ENCODE results near the gene PLEKHH1.
A peak's percentile ranks its signal among the peaks of the same experiment; 100 is the strongest.

Gene PLEKHH1

GRCh38 chr14:67574156-67574555, 41.1 kb downstream of the PLEKHH1 start:
- DNase-seq (ENCODE audit: low read depth), result no peak
- no peak for TF ChIP-seq CTCF (conservative IDR thresholded peaks at IDR 0.05; ENCODE audit: low read depth, low read length)
- no peak overlapping the region for H3K4me3 ChIP-seq (ENCODE audit: low read depth, low read length)

GRCh38 chr14:67574806-67575205, 41.7 kb downstream of the PLEKHH1 start:
- DNase-seq (ENCODE audit: low read depth), result no peak

GRCh38 chr14:67575684-67576083, 42.6 kb downstream of the PLEKHH1 start:
- DNase-seq (ENCODE audit: low read depth), result peak; percentile 25
- no peak for TF ChIP-seq CTCF (conservative IDR thresholded peaks at IDR 0.05; ENCODE audit: low read depth, low read length)
- H3K4me3 ChIP-seq (ENCODE audit: low read depth, low read length), result no peak overlapping the region

More at GRCh38 chr14:67574806-67575205, 41.7 kb downstream of the PLEKHH1 start:
- H3K4me3 ChIP-seq (ENCODE audit: low read depth, low read length), result no peak overlapping the region
- TF ChIP-seq CTCF (conservative IDR thresholded peaks at IDR 0.05; ENCODE audit: low read depth, low read length), result no peak

GRCh38 chr14:67576216-67576955, 43.3 kb downstream of the PLEKHH1 start:
- no peak for TF ChIP-seq CTCF (conservative IDR thresholded peaks at IDR 0.05; ENCODE audit: low read depth, low read length)
- no peak overlapping the region for H3K4me3 ChIP-seq (ENCODE audit: low read depth, low read length)
- DNase-seq (ENCODE audit: low read depth), result no peak

GRCh38 chr14:67577181-67577808, 44.2 kb downstream of the PLEKHH1 start:
- no peak for TF ChIP-seq CTCF (conservative IDR thresholded peaks at IDR 0.05; ENCODE audit: low read depth, low read length)
- DNase-seq (ENCODE audit: low read depth), result no peak
- H3K4me3 ChIP-seq (ENCODE audit: low read depth, low read length), result no peak overlapping the region

- H3K4me3 ChIP-seq (ENCODE audit: low read depth, low read length), result no peak overlapping the region
- DNase-seq (ENCODE audit: low read depth), result no peak
- TF ChIP-seq CTCF (conservative IDR thresholded peaks at IDR 0.05; ENCODE audit: low read depth, low read length), result no peak
Observed at GRCh38 chr14:67577909-67578749, 45.0 kb downstream of the PLEKHH1 start.

Measured in choroid plexus epithelial cell (primary cell).